Muscle layer of colon (tissue), 2 donors: ENCODE data around the gene ADH5.
A peak's percentile ranks its signal among the peaks of the same experiment; 100 is the strongest.
"Not testable (repeated sequence)": the region's sequence is repeated elsewhere in the genome, so short reads cannot be mapped to it uniquely, and the experiment has no call there.

ENCODE experiments used
- H3K27ac ChIP-seq: one replicate; pipeline ENCODE4 v1.7.0; 2013; ENCODE audit warnings: low read depth, mild to moderate bottlenecking, low read length, moderate library complexity
- H3K27me3 ChIP-seq, 2 donors: one replicate each; pipeline ENCODE4 v1.7.0; 2013; ENCODE audit warnings: low read length in 2 of 2, mild to moderate bottlenecking in 2 of 2; ENCODE audit not compliant: insufficient read depth in 2 of 2, control insufficient read depth in 1 of 2
- H3K36me3 ChIP-seq: one replicate; pipeline ENCODE4 v1.7.0; 2013; ENCODE audit warnings: mild to moderate bottlenecking, low read length; ENCODE audit not compliant: insufficient read depth
- H3K4me1 ChIP-seq: one replicate; pipeline ENCODE4 v1.7.0; 2013; ENCODE audit warnings: mild to moderate bottlenecking, low read length; ENCODE audit not compliant: insufficient read depth
- H3K4me3 ChIP-seq, 2 donors: one replicate each; pipeline ENCODE4 v1.7.0; 2013; ENCODE audit warnings: low read length in 2 of 2, low read depth in 1 of 2, mild to moderate bottlenecking in 1 of 2, moderate library complexity in 1 of 2
- H3K9ac ChIP-seq: one replicate; pipeline ENCODE4 v1.7.0; 2013; ENCODE audit warnings: low read length
- H3K9me3 ChIP-seq: one replicate; pipeline ENCODE4 v1.7.0; 2013; ENCODE audit warnings: mild to moderate bottlenecking, low read length
- donor health status: abdominal sarcoma.
- donor health status: Adenocarcinoma of cecum.

ADH5 gene

GRCh38 chr4:99088481-99089365 is at the start of gene ADH5:
Gene ADH5 (minus strand): TSS chr4:99088788. CDS start chr4:99088700, 88 bp downstream.
- Histone ChIP-seq H3K27me3 (no peaks in the 10 kb centered on the region), H3K4me1 (peaks cover 48% of the 10 kb centered on the region), H3K36me3 (peaks cover 18% of the 10 kb centered on the region), H3K9me3 (no peaks in the 10 kb centered on the region), H3K27ac (peak within 1 kb of the TSS; percentile 100), H3K9ac (peak within 1 kb of the TSS; percentile 47), H3K4me3 (peak within 1 kb of the TSS; percentile 72 to 73)

DNA sequence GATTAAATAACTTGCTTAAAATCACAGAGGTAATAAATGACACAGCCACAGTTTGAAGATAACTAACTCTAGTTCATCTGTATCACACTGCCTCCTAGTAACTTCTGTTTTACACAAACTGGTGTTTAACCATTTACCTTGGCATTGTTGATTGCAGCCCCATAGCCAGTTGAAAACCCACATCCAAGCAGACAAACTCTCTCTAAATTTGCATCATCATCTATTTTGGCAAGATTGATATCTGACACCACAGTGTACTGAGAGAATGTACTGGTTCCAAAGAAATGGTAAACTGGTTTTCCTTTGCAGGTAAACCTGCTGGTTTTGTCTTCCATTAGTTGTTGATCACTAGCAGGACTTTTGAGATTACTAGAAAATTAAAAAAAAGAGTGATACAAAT is 47.7 kb upstream of the ADH5 start:
- H3K27ac ChIP-seq = no peak overlapping the region
- H3K4me1 ChIP-seq = no peaks in the 10 kb centered on the region
- no peak overlapping the region for H3K9ac ChIP-seq
- H3K27me3 ChIP-seq = no peaks in the 10 kb centered on the region
- no peaks in the 10 kb centered on the region for H3K9me3 ChIP-seq
- H3K4me3 ChIP-seq = no peak overlapping the region
- no peaks in the 10 kb centered on the region for H3K36me3 ChIP-seq

GRCh38 chr4:99135541-99136162 is 47.1 kb upstream of the ADH5 start:
- no peaks in the 10 kb centered on the region for H3K9me3 ChIP-seq
- H3K9ac ChIP-seq = no peak overlapping the region
- no peaks in the 10 kb centered on the region for H3K4me1 ChIP-seq
- no peak overlapping the region for H3K4me3 ChIP-seq
- H3K27me3 ChIP-seq = no peaks in the 10 kb centered on the region
- no peak overlapping the region for H3K27ac ChIP-seq
- no peaks in the 10 kb centered on the region for H3K36me3 ChIP-seq

- Histone ChIP-seq H3K4me3 (no peak overlapping the region), H3K4me1 (no peaks in the 10 kb centered on the region), H3K9me3 (no peaks in the 10 kb centered on the region), H3K36me3 (no peaks in the 10 kb centered on the region), H3K27me3 (no peaks in the 10 kb centered on the region), H3K9ac (no peak overlapping the region), H3K27ac (no peak overlapping the region)
These were observed 46.0 kb upstream of the ADH5 start for GRCh38 chr4:99134586-99134985.

GRCh38 chr4:99131378-99131777 is 42.8 kb upstream of the ADH5 start:
- no peak overlapping the region for H3K27ac ChIP-seq
- H3K9me3 ChIP-seq = no peaks in the 10 kb centered on the region
- H3K9ac ChIP-seq = no peak overlapping the region
- H3K4me3 ChIP-seq = no peak overlapping the region
- no peaks in the 10 kb centered on the region for H3K4me1 ChIP-seq
- no peaks in the 10 kb centered on the region for H3K27me3 ChIP-seq
- H3K36me3 ChIP-seq = no peaks in the 10 kb centered on the region

GRCh38 chr4:99126376-99126775 is 37.8 kb upstream of the ADH5 start:
- Histone ChIP-seq H3K9me3 (no peaks in the 10 kb centered on the region), H3K27ac (no peak overlapping the region), H3K27me3 (no peaks in the 10 kb centered on the region), H3K4me1 (no peaks in the 10 kb centered on the region), H3K36me3 (no peaks in the 10 kb centered on the region), H3K4me3 (no peak overlapping the region), H3K9ac (no peak overlapping the region)

DNA sequence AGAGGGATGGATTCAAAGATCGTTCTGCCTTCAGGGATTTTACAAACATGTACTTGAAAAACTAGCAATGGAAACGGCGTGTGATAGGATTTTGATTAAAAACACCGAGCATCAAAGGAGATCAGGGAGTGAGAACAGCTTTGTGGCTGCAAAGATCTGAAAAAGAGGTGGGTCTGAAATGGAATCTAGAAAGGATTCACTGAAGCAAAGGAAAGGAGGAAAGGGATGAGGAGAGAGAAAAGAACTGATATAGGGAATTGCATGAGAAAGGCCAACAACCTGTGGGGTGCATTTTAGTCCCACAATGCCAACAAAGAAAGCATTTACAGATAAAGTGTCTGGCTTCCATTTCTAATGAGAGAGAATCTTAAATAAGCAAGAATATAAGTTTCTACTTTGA is 32.4 kb upstream of the ADH5 start:
- no peaks in the 10 kb centered on the region for H3K36me3 ChIP-seq
- no peaks in the 10 kb centered on the region for H3K4me1 ChIP-seq
- H3K27ac ChIP-seq = no peak overlapping the region
- H3K4me3 ChIP-seq = no peak overlapping the region
- H3K9ac ChIP-seq = no peak overlapping the region
- no peaks in the 10 kb centered on the region for H3K27me3 ChIP-seq
- H3K9me3 ChIP-seq = no peaks in the 10 kb centered on the region

- H3K27ac ChIP-seq = no peak overlapping the region
- no peaks in the 10 kb centered on the region for H3K4me1 ChIP-seq
- H3K36me3 ChIP-seq = no peaks in the 10 kb centered on the region
- no peak overlapping the region for H3K4me3 ChIP-seq
- H3K9ac ChIP-seq = no peak overlapping the region
- H3K9me3 ChIP-seq = no peaks in the 10 kb centered on the region
- no peaks in the 10 kb centered on the region for H3K27me3 ChIP-seq
These were observed 31.9 kb upstream of the ADH5 start for GRCh38 chr4:99120501-99120900.

DNA sequence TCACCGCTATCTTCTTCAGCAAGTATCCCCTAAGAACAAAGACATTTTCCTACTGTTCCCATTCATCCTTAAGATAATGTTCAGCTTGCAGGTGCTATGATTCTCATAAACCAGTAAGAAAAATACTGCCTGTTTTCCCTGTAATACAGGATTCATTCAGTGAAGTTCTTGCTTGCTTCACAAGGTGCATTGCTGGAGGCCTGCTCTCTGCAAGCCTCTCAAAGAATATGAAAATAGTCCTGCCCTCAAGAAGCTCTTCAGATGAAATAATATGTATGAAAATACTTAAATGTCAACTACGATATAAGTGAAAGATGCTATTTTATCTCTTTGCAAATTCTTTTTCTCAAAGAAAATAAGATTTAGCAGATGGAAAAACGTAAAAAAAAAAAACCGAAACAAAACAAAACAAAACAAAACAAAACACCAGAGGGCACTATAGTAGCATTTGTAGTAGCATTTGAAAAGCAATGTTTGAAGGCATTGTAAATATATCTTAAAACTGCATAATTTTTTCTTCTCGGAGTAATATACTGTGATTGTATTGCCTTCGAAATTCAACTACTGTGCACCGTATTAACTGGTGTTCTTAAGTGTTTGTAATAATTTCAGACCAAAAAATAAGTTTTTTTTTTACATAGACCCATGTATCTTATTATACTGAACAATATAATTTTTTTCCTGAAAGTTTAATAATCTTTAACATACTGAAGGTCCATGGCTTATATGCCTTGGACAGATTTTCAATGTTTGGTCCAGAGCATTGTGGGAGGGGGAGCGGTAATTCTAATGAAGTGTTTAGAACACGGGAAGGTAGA is 29.5 kb upstream of the ADH5 start:
- Histone ChIP-seq H3K4me3 (no peak overlapping the region), H3K9me3 (no peaks in the 10 kb centered on the region), H3K36me3 (no peaks in the 10 kb centered on the region), H3K27ac (no peak overlapping the region), H3K9ac (no peak overlapping the region), H3K27me3 (no peaks in the 10 kb centered on the region), H3K4me1 (no peaks in the 10 kb centered on the region)

- H3K27me3 ChIP-seq, H3K27ac ChIP-seq, H3K9ac ChIP-seq, H3K9me3 ChIP-seq, H3K4me1 ChIP-seq, H3K4me3 ChIP-seq, H3K36me3 ChIP-seq: not testable (repeated sequence)
These were observed 28.7 kb upstream of the ADH5 start for GRCh38 chr4:99117122-99117841.

GRCh38 chr4:99109286-99109685 is 20.7 kb upstream of the ADH5 start:
- H3K36me3 ChIP-seq, H3K9me3 ChIP-seq, H3K4me1 ChIP-seq, H3K27ac ChIP-seq, H3K9ac ChIP-seq, H3K4me3 ChIP-seq, H3K27me3 ChIP-seq: not testable (repeated sequence)
